NCI-H526 (cell line): ENCODE data around the gene PLEKHG7.

Experiments
- DNase-seq, 2 experiments: peaks; one replicate each; lab custom pipeline; 2025; lab: John Stamatoyannopoulos, UW

The PLEKHG7 gene

GRCh38 chr12:92803903-92804302, 101.1 kb downstream of the PLEKHG7 start:
- no peak for DNase-seq

DNA sequence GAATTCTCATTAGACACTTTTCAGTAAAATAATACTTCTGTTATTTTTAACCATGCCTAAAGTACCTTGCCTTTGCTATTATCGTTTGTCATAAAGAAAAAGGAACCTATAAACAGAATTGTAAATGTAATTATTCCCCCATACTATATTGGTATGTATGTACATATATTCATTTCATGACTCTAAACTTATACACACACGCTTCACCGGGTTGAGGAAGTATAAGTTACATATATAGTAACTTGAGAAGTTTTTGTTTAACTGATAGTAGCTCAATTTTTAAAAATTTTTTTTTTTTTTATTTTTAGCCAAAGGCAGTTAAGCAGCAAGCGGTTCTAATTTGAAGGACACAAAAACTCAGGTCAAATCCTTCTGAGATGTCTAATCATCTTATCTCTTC, 107.6 kb downstream of the PLEKHG7 start:
- DNase-seq, result no peak

DNA sequence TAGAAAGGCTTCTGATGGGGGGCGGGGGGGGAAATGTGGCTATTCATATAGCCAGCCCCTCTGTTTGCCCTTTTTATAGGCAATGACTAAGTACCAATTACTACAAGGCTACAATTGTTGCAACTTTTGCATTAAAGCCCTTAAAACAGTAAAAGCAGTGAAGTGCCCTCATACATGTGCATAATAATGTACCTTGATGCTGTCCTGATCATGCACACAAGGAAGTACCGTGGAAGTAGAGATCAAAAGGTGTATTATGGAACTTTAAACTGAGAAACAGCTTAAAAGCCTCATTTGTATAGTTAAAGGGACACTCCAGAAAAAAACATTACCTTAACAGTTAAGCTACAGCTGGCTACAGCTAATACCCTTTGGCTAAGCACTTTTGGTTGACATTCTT, 111.8 kb downstream of the PLEKHG7 start:
- no peak for DNase-seq

DNA sequence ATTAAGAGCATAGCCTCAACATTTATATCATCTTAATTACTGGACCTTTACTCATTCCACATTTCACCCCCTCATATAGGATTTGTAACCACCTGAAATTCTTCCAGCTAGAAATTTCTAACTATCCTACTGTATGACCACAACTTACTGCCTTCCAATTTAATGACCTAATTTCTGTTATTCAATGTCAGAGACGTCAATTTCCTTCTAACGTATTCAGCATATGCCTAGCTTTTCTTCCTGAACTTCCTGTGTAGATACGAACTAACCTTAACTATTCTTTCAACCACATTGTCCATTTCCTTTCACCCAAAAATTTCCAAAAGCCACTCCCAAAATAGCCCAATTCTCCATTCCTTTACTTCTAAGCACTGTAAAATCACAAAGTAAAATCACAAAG, 118.4 kb downstream of the PLEKHG7 start:
- no peak for DNase-seq
